Activated CD4-positive, CD25-positive, alpha-beta regulatory T cell treated with anti-CD3 and anti-CD28 coated beads, Interleukin-2, amount 50 U/mL, for 16 hours (primary cell): ENCODE measurements around the gene USHBP1.

Experiments used
- DNase-seq: peaks from one replicate; pipeline ENCODE4 v3.0.0-alpha.2; 2020; ENCODE audit warnings: low read depth, low spot score

Gene USHBP1, protein sequence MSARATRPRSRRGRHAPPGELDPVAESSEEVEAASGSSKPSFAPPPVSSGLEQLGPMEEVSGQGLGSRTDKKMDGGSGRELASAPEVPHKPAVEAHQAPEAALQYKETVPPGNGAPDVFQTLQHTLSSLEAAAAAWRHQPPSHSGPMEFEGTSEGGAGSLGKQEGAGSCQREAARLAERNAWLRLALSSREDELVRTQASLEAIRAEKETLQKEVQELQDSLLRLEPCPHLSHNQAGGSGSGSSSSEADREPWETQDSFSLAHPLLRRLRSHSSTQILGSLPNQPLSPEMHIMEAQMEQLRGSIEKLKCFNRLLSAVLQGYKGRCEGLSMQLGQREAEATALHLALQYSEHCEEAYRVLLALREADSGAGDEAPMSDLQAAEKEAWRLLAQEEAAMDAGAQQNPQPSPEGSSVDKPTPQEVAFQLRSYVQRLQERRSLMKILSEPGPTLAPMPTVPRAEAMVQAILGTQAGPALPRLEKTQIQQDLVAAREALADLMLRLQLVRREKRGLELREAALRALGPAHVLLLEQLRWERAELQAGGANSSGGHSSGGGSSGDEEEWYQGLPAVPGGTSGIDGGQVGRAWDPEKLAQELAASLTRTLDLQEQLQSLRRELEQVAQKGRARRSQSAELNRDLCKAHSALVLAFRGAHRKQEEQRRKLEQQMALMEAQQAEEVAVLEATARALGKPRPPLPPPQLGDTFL

DNA sequence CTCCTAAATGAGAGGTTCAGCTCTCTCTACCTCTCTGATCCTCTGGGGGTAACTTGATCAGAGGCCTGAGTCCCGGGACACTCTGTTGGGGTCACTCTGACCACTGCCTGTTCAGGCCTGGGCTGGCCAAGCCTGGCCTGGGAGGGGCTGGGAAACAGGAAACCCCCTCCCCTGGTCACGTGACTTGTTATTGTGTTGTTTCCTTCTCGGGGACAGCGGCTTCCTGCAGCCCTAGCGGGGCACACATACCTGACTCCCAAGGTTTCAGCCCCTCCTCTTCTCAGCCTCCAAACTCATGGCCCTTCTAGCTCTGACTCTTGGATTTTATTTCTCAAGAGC is at the start of gene USHBP1:
Gene USHBP1, minus strand, starts transcription at position 105 of the 339 bp plus-strand sequence. CDS start 446 bp downstream, outside the sequence.
- no peak for DNase-seq

DNA sequence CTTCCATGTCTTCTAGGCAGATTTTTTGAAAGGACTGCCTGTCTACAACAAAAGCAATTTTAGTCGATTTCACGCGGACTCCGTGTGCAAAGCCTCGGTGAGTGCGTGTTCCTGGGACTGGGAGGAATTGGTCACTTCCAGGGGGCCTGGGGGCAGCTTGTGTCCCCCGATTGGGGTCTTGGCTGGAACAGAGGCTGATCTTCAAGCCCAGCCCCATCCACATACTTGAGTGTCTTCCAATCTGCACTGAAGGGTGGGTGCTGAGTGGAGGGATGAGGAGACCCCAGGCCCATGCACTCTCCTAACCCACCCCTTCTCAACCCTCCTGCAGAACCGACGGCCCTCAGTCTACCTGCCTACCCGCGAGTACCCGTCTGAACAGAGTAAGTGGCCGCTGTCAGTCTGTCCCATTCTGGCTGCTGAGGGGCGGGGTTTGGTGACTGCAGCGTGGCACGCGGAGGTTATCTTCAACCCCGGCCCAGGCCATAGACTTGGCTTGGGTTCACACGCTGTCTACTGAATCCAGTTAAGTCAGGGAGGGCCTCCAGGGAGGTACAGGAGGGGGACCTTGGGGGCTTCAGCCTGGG is 49.6 kb upstream of the USHBP1 start:
- no peak for DNase-seq

DNA sequence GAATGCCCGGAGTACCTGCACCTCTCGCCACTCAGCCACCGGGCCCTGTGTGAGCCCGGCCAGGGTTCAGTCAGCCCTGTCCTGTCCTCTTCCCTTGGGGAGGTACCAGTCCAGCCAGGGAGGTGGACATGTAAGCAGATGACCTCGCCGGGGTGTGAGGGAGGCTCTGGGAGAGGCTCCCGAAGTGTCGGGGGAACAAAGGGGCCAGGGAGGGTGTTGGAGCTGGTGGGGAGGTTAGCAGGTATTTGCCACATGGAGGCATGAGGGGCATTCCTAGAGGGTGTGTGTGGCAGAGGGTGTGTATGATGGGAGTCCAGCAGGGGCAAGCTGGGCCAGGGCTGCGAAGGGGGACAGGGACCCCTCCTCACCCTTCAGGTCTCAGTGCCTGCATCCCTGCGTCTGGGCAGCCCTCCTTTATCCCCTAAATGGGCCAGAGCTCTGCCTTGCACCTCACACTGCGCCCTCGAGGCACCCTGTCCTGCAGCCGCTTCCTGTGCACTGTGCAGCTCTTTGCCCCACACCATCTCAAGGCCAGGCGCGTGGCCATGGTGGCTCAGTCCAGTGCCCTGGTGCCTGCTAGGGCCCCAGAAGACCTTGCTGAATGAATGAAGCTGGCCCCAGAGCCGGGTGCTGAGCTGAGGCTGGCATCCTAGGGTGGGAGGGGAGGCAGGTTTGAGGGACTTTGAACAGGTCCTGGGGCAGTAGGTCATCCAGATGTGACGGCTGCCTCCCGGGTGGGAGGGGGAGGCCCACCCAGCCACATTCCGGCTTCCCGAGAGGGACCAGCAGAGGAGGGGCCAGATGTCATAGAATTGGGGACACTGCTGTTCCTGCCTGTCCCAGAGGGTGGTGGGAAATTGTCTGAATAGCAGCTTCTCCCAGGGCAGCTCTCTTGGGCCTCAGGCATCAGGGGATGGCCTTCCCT is 47.9 kb upstream of the USHBP1 start:
- no peak for DNase-seq

DNA sequence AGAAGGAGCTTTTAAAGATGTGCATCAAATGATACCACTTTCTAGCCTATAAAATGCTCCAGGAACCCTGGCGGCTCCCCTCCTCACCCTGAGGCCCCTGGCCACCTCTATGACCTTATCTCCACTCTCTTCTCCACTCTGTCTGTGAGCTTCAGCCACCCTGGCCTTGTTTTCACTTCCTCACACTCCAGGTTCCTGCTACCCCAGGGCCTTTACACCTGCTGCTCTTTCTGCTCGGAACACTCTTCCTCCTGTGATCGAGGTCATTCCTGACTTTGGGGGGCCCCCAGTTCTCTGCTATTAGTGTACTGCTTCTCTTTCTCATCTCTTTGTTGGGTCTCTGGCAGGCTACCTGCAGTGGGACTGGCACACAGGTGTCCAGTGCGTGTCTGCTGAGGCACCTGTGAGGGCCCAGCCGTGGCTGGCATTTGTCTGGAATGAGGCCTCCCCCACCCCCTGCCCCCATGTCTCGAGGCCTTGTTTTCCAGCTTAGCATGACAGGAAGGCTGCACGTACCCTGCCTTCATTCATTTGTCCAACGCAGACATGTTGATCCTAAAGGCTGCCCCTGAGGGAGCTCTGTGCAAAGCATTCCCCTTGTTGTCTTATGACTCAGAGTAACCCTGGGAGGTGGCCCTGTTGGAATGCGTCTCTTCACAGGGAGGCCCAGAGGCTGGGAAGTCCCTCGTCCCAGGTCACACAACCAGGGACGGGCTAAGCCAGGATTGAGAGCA is 47.1 kb upstream of the USHBP1 start:
- DNase-seq: no peak

DNA sequence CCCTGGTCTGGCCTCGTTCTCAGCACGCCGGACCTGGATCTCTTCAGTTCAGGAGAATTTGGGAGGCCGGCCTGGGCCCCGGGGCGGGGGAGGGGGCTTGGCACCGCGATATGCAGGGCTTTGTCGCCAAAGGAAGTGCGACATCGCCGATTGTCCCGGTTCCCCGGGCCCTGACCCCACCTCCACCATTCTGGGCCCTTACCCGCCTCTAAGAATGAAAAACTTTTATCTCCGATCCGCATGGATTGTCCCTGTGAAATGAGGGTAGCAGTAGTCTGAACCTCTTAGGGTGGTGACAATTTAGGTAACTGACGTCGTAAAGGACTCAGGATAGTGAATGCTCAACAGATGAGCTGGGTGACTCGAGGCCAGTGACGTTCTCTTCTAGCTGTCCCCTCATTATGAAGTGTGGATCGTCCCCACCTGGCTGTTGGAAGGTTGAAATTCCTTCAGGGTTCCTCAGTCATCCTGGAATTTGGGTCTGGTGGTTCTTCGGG is 45.5 kb upstream of the USHBP1 start:
- DNase-seq: no peak

- DNase-seq: peak; percentile 99
These were observed 44.8 kb upstream of the USHBP1 start, which contains the start of gene DDA1 for GRCh38 chr19:17309198-17309964. TSS of gene DDA1 (plus strand) at chr19:17309563. CDS start at chr19:17309655, 92 bp downstream.

DNA sequence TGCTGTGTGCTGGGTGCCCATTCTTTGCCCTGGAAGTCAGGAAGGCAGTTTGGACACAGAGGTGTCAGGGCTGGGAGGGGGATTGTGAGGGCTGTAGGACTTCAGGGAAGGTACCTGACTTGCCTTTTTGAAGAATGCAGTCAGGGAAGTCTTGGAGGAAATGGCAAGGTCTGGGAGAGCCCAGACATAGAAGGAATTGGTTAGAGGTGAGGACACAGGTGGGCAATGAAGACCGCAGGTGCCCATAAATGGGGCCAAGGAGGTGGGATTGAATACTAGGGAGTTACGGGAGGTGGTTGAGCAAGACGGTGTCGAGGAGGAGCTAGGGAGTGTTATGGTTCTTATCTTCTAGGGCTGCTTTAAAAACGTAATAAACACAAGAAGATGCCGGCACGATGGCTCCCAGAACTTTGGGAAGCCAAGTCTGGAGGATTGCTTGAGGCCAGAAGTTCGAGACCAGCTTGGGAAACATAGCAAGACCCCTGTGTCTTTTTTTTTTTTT is 43.4 kb upstream of the USHBP1 start:
- DNase-seq: no peak

- no peak for DNase-seq
These were observed 41.8 kb upstream of the USHBP1 start for GRCh38 chr19:17306285-17306714.

DNA sequence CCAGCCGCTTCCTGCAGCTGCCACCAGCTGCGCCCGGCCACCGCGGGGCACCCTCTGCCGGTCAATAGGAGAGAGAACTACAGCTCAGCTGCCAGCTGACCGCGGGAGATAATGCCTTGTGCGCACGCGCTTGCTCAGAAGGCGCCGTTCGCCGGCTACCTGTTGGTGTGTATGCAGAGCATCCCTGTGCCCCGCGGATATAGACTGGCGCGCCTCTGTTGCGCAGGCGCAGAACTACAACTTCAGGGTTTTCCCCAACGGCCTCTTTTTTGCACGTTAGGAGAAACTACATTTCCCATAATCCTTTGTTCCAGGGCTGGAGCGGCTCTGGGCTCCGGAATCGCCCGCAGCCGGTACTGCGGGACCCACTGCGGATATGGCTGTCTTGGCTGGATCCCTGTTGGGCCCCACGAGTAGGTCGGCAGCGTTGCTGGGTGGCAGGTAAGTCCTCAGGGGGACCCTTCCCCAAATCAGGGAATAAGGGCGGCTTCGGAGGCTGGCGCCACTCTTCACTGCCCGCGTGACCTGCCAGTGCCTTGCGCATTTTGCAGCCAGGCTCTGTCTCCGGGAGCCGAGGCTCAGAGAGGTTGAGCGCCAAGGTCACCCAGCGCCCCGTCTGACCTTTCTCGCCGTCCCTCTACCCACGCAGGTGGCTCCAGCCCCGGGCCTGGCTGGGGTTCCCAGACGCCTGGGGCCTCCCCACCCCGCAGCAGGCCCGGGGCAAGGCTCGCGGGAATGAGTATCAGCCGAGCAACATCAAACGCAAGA is 41.2 kb upstream of the USHBP1 start, which contains the start of gene MRPL34:
Gene MRPL34, plus strand, starts transcription at position 356 of the 768 bp plus-strand sequence. Its CDS starts 21 bp downstream, at position 377.
- peak; percentile 90 for DNase-seq

- no peak for DNase-seq
These were observed 40.6 kb upstream of the USHBP1 start for GRCh38 chr19:17305216-17305516.

DNA sequence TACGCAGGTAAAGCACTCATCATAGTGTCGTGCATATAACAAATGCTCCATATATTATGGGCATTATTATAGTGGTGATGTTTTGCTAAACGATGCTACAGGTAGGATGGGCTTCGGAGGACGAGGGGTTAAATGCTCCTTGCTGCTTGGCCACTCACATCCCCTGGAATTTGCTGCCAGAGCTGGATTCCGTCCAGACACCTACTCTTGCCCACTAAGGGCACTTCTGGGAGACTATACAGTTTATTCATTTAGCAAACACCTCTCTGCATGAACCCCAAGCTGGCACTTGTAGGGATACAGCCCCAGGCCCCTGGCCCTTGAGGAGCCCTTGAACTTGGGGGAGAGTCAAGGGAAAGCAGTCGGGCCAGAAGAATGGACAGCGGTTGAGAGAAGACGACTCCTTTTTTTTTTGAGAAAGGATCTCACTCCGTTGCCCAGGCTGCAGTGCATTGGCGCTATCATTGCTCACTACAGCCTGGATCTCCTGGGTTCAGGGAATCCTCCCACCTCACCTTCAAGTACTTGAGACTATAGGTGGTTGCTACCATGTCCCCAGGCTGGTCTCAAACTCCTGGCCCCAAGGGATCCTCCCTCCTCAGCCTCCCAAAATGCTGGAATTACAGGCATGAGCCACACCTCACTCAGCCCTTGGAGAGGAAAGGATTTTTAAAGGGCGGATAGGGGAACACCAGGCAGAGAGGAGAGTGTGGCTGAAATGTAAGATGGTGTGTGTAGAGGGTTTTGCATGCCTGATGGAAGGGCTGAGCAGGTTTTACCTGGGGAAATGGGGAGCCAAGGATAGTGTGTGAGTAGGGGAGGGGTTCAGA is 40.1 kb upstream of the USHBP1 start:
- no peak for DNase-seq

GRCh38 chr19:17303940-17304267 is 39.4 kb upstream of the USHBP1 start:
- DNase-seq: no peak

DNA sequence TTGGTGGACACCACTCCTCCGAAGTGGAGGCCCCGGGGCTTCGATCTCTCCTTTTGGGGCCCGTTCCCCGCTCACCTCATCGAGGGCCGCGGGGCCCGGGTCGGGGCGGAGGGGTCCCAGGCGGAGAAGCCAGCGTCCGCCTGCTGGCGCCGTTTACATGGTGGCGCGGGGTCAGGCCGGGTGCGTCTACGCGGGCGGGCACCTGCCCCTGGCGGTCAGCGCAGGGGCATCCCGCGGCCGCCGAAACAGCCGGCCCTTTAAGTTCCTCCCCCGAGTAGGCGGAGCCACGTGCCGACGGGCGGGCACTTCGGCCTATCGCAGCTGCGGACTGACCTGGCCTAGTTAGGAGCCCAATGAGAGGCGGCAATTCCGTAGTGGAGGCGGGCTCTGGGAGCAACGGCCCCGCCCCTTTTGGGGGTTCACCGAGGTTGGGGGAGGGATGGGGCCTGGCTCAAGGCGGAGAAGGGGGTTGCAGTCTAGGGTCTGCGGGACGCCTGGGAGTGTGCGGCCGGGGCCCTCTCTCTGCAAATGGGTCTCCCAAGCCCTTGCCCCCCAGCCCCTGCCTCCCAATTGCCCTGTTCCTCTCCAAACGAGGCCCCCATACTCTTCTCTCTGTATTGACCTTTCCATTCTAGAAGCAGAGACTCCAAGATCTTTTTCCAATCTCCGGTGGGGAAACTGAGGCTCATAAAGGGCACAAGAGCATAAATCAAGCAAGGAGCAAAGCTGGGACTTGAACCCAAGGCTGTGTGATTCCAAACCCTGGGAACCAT is 38.8 kb upstream of the USHBP1 start, which contains the start of gene ABHD8:
Gene ABHD8, minus strand, starts transcription at position 259 of the 773 bp plus-strand sequence. CDS start 1,809 bp downstream, outside the sequence.
- DNase-seq: peak; percentile 81

DNA sequence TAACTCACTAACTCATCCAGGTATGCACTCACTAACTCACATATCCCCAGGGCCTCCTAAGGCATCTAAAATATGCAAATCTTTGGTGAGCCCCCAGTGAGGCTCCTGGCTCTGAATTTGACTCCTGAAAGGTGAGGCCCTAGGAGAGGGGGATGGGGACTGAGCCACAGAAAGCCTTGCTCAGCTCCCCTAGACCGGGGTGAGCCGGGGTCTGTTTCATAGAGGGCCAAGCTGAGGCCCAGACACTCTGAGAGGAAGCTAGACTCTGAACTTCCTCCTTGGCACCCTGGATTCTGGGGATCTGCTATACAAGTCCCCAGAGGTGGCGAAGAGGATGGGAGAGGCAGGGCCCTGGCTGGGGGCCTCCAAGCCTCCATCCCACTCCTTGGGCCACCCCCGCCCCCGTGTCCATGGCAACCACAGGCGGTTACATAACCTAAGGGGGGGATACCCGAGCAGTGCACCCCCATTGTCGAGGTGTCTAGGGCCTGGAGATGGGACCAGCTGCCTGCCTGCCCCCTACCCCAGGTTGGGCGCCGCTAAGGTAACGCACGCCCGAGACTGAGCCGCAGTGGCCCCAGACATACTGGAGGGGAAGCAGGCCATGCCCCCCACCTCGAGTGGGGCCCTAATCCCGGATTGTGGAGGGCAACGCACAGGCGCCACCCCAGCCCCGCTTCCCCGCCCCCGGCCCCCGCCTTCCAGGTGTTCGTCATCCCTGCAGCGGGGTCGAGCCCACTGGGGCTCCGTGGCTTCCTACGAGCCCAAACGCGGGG is 38.0 kb upstream of the USHBP1 start:
- DNase-seq: no peak

DNA sequence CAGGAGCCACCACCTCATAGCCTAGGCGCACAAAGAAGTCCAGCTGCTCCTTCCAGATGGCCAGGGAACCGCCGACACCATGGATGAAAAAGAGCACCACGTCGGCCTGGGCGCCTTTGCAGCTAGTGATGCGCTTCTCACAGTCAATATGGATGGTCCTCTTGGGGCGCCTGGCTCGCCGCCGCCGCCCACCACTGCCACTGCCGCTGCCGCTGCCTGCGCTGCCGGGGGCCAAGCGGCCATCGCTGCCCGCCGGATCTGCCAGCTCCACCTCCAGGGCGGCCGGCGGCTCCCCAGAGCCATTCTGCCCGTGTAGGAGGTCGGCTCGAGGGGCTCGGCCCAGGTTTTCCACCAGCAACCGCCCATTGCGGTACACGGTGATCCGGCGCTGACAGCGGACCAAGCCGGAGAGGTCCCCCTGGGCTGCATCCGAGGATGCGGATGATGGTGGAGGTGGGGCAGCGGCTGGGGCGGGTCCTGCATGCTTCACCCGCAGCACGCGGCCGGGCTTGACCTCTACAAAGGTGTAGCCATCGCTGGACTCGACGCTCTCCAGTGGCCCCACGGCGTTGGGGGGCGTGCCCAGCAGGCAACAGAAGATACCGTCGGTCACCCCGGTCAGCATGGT is 36.6 kb upstream of the USHBP1 start:
- no peak for DNase-seq

GRCh38 chr19:17296976-17297375 is 32.4 kb upstream of the USHBP1 start:
- DNase-seq: no peak
